ENCODE measurements around the gene ADCY9. TPM values are rescaled to one million over a fixed set of nuclear protein-coding genes. Genes with fewer than 3 reads are reported as not detected.

Gene ADCY9
- total and polyA plus RNA-seq, 2 experiments from 2014 or later, result 2.2 to 18.3 TPM

DNA sequence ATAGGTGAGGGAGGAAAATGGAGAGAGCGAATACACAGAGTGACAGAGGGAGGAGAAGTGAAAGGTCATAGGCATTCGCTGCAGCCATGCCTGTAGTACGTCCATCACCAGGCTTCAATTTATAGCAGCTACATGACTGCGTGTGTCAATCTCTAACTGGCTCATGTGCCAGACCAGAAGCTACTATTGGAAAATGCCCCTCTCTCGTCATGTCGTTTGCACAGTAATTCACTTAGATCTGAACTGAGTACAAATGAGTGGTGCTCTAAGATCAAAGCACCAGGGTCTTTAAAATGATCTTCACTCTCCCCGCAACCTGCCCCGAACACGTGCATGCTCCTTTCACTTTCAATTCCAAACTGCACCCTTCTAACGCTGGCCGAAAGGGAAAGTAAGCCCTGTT, 51.3 kb downstream of the ADCY9 start:
- TF ChIP-seq POLR2AphosphoS5 (IDR thresholded peaks at IDR 0.05; ENCODE audit: low read depth) (no peak), ZNF462 (CRISPR knock-in tag; IDR thresholded peaks at IDR 0.05) (no peak), NANOG (IDR thresholded peaks at IDR 0.05; ENCODE audit: borderline replicate concordance) (no peak), EZH2 (IDR thresholded peaks at IDR 0.05; ENCODE audit: low read depth, unreplicated experiment) (no peak), EZH2phosphoT487 (IDR thresholded peaks at IDR 0.05; ENCODE audit: unreplicated experiment) (no peak), ETS1 (IDR thresholded peaks at IDR 0.05) (no peak), ZNF114 (CRISPR knock-in tag; IDR thresholded peaks at IDR 0.05) (no peak)
- TF ChIP-seq, protein P1, sequence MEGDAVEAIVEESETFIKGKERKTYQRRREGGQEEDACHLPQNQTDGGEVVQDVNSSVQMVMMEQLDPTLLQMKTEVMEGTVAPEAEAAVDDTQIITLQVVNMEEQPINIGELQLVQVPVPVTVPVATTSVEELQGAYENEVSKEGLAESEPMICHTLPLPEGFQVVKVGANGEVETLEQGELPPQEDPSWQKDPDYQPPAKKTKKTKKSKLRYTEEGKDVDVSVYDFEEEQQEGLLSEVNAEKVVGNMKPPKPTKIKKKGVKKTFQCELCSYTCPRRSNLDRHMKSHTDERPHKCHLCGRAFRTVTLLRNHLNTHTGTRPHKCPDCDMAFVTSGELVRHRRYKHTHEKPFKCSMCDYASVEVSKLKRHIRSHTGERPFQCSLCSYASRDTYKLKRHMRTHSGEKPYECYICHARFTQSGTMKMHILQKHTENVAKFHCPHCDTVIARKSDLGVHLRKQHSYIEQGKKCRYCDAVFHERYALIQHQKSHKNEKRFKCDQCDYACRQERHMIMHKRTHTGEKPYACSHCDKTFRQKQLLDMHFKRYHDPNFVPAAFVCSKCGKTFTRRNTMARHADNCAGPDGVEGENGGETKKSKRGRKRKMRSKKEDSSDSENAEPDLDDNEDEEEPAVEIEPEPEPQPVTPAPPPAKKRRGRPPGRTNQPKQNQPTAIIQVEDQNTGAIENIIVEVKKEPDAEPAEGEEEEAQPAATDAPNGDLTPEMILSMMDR (conservative IDR thresholded peaks at IDR 0.05; ENCODE audit: low read depth in 2 of 2), result no peak
- no peaks in the 10 kb centered on the region for H3K4me1 ChIP-seq (ENCODE audit: insufficient read depth)
- H2AFZ ChIP-seq, result no peak overlapping the region
- no peak for ATAC-seq
- no peaks in the 10 kb centered on the region for H3K27me3 ChIP-seq (ENCODE audit: insufficient read depth)
- Mint-ChIP-seq H3K27ac (no peak overlapping the region), H3K4me3 (no peak overlapping the region), H3K9me3 (peaks cover 11% of the 10 kb centered on the region; the same call in 2 of the 3 replicates), H3K27me3 (ENCODE audit: insufficient read depth, low read depth, poor library complexity) (peaks cover 2% of the 10 kb centered on the region), H3K36me3 (ENCODE audit: low read depth) (no peaks in the 10 kb centered on the region; the same call in 2 of the 3 replicates), H3K4me1 (no peaks in the 10 kb centered on the region)
- H4K20me1 ChIP-seq (replicated peaks; ENCODE audit: insufficient read depth), result no peaks in the 10 kb centered on the region
- H3K36me3 ChIP-seq (ENCODE audit: insufficient read depth), result no peaks in the 10 kb centered on the region
- H3K9me2 ChIP-seq (ENCODE audit: insufficient read depth), result no peaks in the 10 kb centered on the region
- no peak overlapping the region for H3K27ac ChIP-seq (ENCODE audit: low read depth)
- H3K4me3 ChIP-seq, result no peak overlapping the region
- no peak overlapping the region for H3K4me2 ChIP-seq
- DNase-seq (ENCODE audit: low spot score), result no peak
- H3F3A ChIP-seq (replicated peaks; ENCODE audit: low read depth), result no peaks in the 10 kb centered on the region
- peaks cover 5% of the 10 kb centered on the region for H3K79me2 ChIP-seq (replicated peaks; ENCODE audit: insufficient read depth)

Data from GM23338 (cell line).